ENCODE results near the gene MARVELD3. TPM values are rescaled to one million over a fixed set of nuclear protein-coding genes. Genes with fewer than 3 reads are reported as not detected.

MARVELD3 gene
- total and polyA plus RNA-seq, 9 of the 15 experiments (the other 6 are each of a cell fraction or from before 2014, with no cell fraction given) = 0.03 to 0.07 (median 0.07) TPM; not detected in 6

- TF ChIP-seq ZNF165 (CRISPR knock-in tag; IDR thresholded peaks at IDR 0.05; ENCODE audit: borderline replicate concordance) = no peak
- TF ChIP-seq ELF1 (tag; IDR thresholded peaks at IDR 0.05) = no peak
- TF ChIP-seq NCOA6 (IDR thresholded peaks at IDR 0.05) = no peak
- no peak for TF ChIP-seq KLF1 (tag; IDR thresholded peaks at IDR 0.05)
- in situ Hi-C loops (cut with MboI) (no loop called here), intact Hi-C loops (cut with micrococcal nuclease) (no loop called here)
- no peak for ATAC-seq
- H3K9me1 ChIP-seq (ENCODE audit: control insufficient read depth, insufficient read depth, low read length) = no peaks in the 10 kb centered on the region
- no TSS peak for BruUV-seq (replicated peaks)
- H3K4me1 ChIP-seq (replicated peaks in 1 of 2; ENCODE audit: control insufficient read depth in 2 of 2, insufficient read depth in 2 of 2, low read length in 2 of 2) = no peaks in the 10 kb centered on the region
- H3K27me3 ChIP-seq (ENCODE audit: control insufficient read depth in 2 of 2, insufficient read depth in 2 of 2, low read length in 2 of 2) = no peaks in the 10 kb centered on the region
- no peaks in the 10 kb centered on the region for H3K79me2 ChIP-seq (ENCODE audit: control insufficient read depth, insufficient read depth, low read length)
- no peak for DNase-seq (ENCODE audit: extremely low read depth in 1 of 4, low spot score in 3 of 4)
- no peak for FAIRE-seq
- POLR2A ChIA-PET = no interaction called here
- H3K27ac ChIP-seq (ENCODE audit: extremely low read depth, low read depth, low read length) = no peak overlapping the region
- CTCF ChIA-PET (ENCODE audit: low intra/inter-chr PET ratio) = no interaction called here
- no peaks in the 10 kb centered on the region for H3K9me3 ChIP-seq (replicated peaks; ENCODE audit: control insufficient read depth, insufficient read depth, low read depth, low read length)
- no peaks in the 10 kb centered on the region for H4K20me1 ChIP-seq (replicated peaks; ENCODE audit: control insufficient read depth, insufficient read depth, low read length)
- WGBS (ENCODE audit: insufficient coverage, low coverage, missing lambda C conversion rate) = 56% methylated on average over 2 of the region's 2 CpGs
- H3K36me3 ChIP-seq (ENCODE audit: control insufficient read depth, insufficient read depth, low read length) = peaks cover 30% of the 10 kb centered on the region; the same call in 2 of the 3 replicates
- H2AFZ ChIP-seq (ENCODE audit: low read depth, low read length) = no peak overlapping the region
- no peak overlapping the region for H3K9ac ChIP-seq (ENCODE audit: insufficient read depth in 1 of 2, low read depth in 2 of 2, low read length in 2 of 2)
- H3K4me2 ChIP-seq (ENCODE audit: insufficient read depth, low read length) = no peak overlapping the region
- no peak overlapping the region for H3K4me3 ChIP-seq
These were observed 48.2 kb downstream of the MARVELD3 start for GRCh38 chr16:71674229-71674628.

- no peaks in the 10 kb centered on the region for H4K20me1 ChIP-seq (replicated peaks; ENCODE audit: control insufficient read depth, insufficient read depth, low read length)
- no peaks in the 10 kb centered on the region for H3K79me2 ChIP-seq (ENCODE audit: control insufficient read depth, insufficient read depth, low read length)
- H3K4me2 ChIP-seq (ENCODE audit: insufficient read depth, low read length) = no peak overlapping the region
- CTCF ChIA-PET (ENCODE audit: low intra/inter-chr PET ratio) = no interaction called here
- H3K9ac ChIP-seq (ENCODE audit: insufficient read depth in 1 of 2, low read depth in 2 of 2, low read length in 2 of 2) = no peak overlapping the region
- DNase-seq (ENCODE audit: extremely low read depth in 1 of 4, low spot score in 3 of 4) (no peak), ATAC-seq (no peak), FAIRE-seq (no peak)
- WGBS (ENCODE audit: insufficient coverage, low coverage, missing lambda C conversion rate) = 66% methylated on average over 3 of the region's 3 CpGs
- no peak overlapping the region for H3K27ac ChIP-seq (ENCODE audit: extremely low read depth, low read depth, low read length)
- BruUV-seq (replicated peaks) = no TSS peak
- H3K27me3 ChIP-seq (ENCODE audit: control insufficient read depth in 2 of 2, insufficient read depth in 2 of 2, low read length in 2 of 2) = no peaks in the 10 kb centered on the region
- no peak for TF ChIP-seq NR1H2 (CRISPR knock-in tag; IDR thresholded peaks at IDR 0.05)
- no peak for TF ChIP-seq ZFX (CRISPR knock-in tag; IDR thresholded peaks at IDR 0.05)
- TF ChIP-seq ESRRA (IDR thresholded peaks at IDR 0.05; ENCODE audit: borderline replicate concordance, low read depth) = no peak
- TF ChIP-seq CREB1 (IDR thresholded peaks at IDR 0.05) = no peak
- TF ChIP-seq CREB1 (CRISPR knock-in tag; IDR thresholded peaks at IDR 0.05) = no peak
- no peak for TF ChIP-seq XRCC3 (IDR thresholded peaks at IDR 0.05)
- no peak for TF ChIP-seq SMARCA5 (IDR thresholded peaks at IDR 0.05)
- no peak for TF ChIP-seq ZFP91 (CRISPR knock-in tag; IDR thresholded peaks at IDR 0.05)
- TF ChIP-seq SMAD2 (IDR thresholded peaks at IDR 0.05; ENCODE audit: low read depth, low read length) = no peak
- no peak for TF ChIP-seq FOXK2 (conservative IDR thresholded peaks at IDR 0.05 in 1 of 2, IDR thresholded peaks at IDR 0.05 in 1 of 2; ENCODE audit: low read depth in 2 of 2)
- no peaks in the 10 kb centered on the region for H3K9me3 ChIP-seq (replicated peaks; ENCODE audit: control insufficient read depth, insufficient read depth, low read depth, low read length)
- no peaks in the 10 kb centered on the region for H3K9me1 ChIP-seq (ENCODE audit: control insufficient read depth, insufficient read depth, low read length)
- no peaks in the 10 kb centered on the region for H3K4me1 ChIP-seq (replicated peaks in 1 of 2; ENCODE audit: control insufficient read depth in 2 of 2, insufficient read depth in 2 of 2, low read length in 2 of 2)
- POLR2A ChIA-PET = no interaction called here
- H2AFZ ChIP-seq (ENCODE audit: low read depth, low read length) = no peak overlapping the region
- H3K4me3 ChIP-seq = no peak overlapping the region
- intact Hi-C loops (cut with micrococcal nuclease) = no loop called here
- peaks cover 21% of the 10 kb centered on the region; the same call in 2 of the 3 replicates for H3K36me3 ChIP-seq (ENCODE audit: control insufficient read depth, insufficient read depth, low read length)
- in situ Hi-C loops (cut with MboI) = no loop called here
These were observed 49.4 kb downstream of the MARVELD3 start for GRCh38 chr16:71675380-71675779.
